DOHH2 (cell line): ENCODE data around the gene RMI2.
"Not testable (repeated sequence)": the region's sequence is repeated elsewhere in the genome, so short reads cannot be mapped to it uniquely, and the experiment has no call there.

Experiments used
- H3F3A ChIP-seq: fragments of 200-600 bp; sonication (generic), shearing (Covaris generic); 2 replicates; pipeline ENCODE4 v1.6.0; 2016; ENCODE audit warnings: antibody characterized with exemption, mild to moderate bottlenecking; ENCODE audit not compliant: control insufficient read depth, insufficient read depth
- H3K27ac ChIP-seq: fragments of 200-600 bp; sonication (generic); 2 replicates; pipeline ENCODE4 v1.5.1; 2014; ENCODE audit warnings: low read depth, mild to moderate bottlenecking, low read length, moderate library complexity
- H3K27me3 ChIP-seq: fragments of 200-600 bp; sonication (generic); 2 replicates; pipeline ENCODE4 v1.6.1; 2014; ENCODE audit warnings: mild to moderate bottlenecking, low read length, mixed read lengths; ENCODE audit not compliant: control insufficient read depth
- H3K36me3 ChIP-seq: fragments of 200-600 bp; sonication (generic); 2 replicates; pipeline ENCODE4 v1.6.1; 2014; ENCODE audit warnings: mild to moderate bottlenecking, low read length, moderate library complexity, mixed read lengths; ENCODE audit not compliant: control insufficient read depth
- H3K4me1 ChIP-seq: fragments of 200-600 bp; sonication (generic); 2 replicates; pipeline ENCODE4 v1.6.1; 2014; ENCODE audit warnings: mild to moderate bottlenecking, low read length, mixed read lengths; ENCODE audit not compliant: control insufficient read depth
- H3K4me2 ChIP-seq: fragments of 200-600 bp; sonication (generic); 2 replicates; pipeline ENCODE4 v1.6.0; 2014; ENCODE audit warnings: mild to moderate bottlenecking, low read length, moderate library complexity
- H3K4me3 ChIP-seq: fragments of 200-600 bp; sonication (generic); 2 replicates; pipeline ENCODE4 v1.5.1; 2014; ENCODE audit warnings: mild to moderate bottlenecking, low read length, mixed read lengths
- H3K79me2 ChIP-seq: fragments of 200-600 bp; sonication (generic); 2 replicates; pipeline ENCODE4 v1.6.1; 2014; ENCODE audit warnings: mild to moderate bottlenecking, low read length, mixed read lengths; ENCODE audit not compliant: control insufficient read depth
- H3K9me2 ChIP-seq: fragments of 200-600 bp; sonication (generic); replicated peaks from 2 replicates; pipeline ENCODE4 v1.6.1; 2014; ENCODE audit warnings: mild to moderate bottlenecking, low read length, mixed read lengths; ENCODE audit not compliant: control insufficient read depth
- H3K9me3 ChIP-seq: fragments of 200-600 bp; sonication (generic); 2 replicates; pipeline ENCODE4 v1.6.1; 2014; ENCODE audit warnings: antibody characterized with exemption, low read length, mixed read lengths; ENCODE audit not compliant: control insufficient read depth, insufficient read depth
- H4K20me1 ChIP-seq: fragments of 200-600 bp; sonication (generic); 2 replicates; pipeline ENCODE4 v1.6.0; 2014; ENCODE audit warnings: low read depth, mild to moderate bottlenecking, antibody characterized with exemption, low read length, moderate library complexity; ENCODE audit not compliant: control insufficient read depth, insufficient read depth
- CTCF ChIP-seq: fragments of 200-600 bp; sonication (generic); IDR thresholded peaks from one replicate; pipeline ENCODE4 v1.5.1; 2014; ENCODE audit warnings: antibody characterized with exemption, mild to moderate bottlenecking, low read depth, low read length; ENCODE audit not compliant: poor library complexity, severe bottlenecking
- EZH2phosphoT487 ChIP-seq: fragments of 200-600 bp; sonication (generic); IDR thresholded peaks from 2 replicates; pipeline ENCODE4 v1.6.1; 2017; ENCODE audit warnings: borderline replicate concordance, mild to moderate bottlenecking, antibody characterized with exemption, low read length, moderate library complexity, mixed read lengths

The RMI2 gene

GRCh38 chr16:11372829-11373306, 27.6 kb downstream of the RMI2 start:
- Histone ChIP-seq H3K4me3 (no peak overlapping the region), H3K36me3 (no peaks in the 10 kb centered on the region), H3F3A (peaks cover 27% of the 10 kb centered on the region), H3K79me2 (no peaks in the 10 kb centered on the region), H3K4me2 (peak overlapping the region; percentile 79), H3K27me3 (no peaks in the 10 kb centered on the region), H3K9me2 (no peaks in the 10 kb centered on the region), H3K27ac (peak overlapping the region; percentile 93), H4K20me1 (no peaks in the 10 kb centered on the region), H3K9me3 (no peaks in the 10 kb centered on the region), H3K4me1 (peaks cover 53% of the 10 kb centered on the region)
- no peak for TF ChIP-seq EZH2phosphoT487
- no peak for TF ChIP-seq CTCF

GRCh38 chr16:11374255-11374654, 29.0 kb downstream of the RMI2 start:
- TF ChIP-seq EZH2phosphoT487 (no peak), CTCF (no peak)
- Histone ChIP-seq H3K9me3 (no peaks in the 10 kb centered on the region), H3K4me2 (no peak overlapping the region), H3K4me1 (peaks cover 40% of the 10 kb centered on the region), H3K79me2 (no peaks in the 10 kb centered on the region), H3K36me3 (no peaks in the 10 kb centered on the region), H3K27ac (no peak overlapping the region), H3F3A (peaks cover 20% of the 10 kb centered on the region), H4K20me1 (no peaks in the 10 kb centered on the region), H3K4me3 (no peak overlapping the region), H3K27me3 (no peaks in the 10 kb centered on the region), H3K9me2 (no peaks in the 10 kb centered on the region)

GRCh38 chr16:11377154-11377553, 31.9 kb downstream of the RMI2 start:
- Histone ChIP-seq H4K20me1 (no peaks in the 10 kb centered on the region), H3K4me3 (no peak overlapping the region), H3K36me3 (no peaks in the 10 kb centered on the region), H3K27ac (no peak overlapping the region), H3K9me3 (no peaks in the 10 kb centered on the region), H3K4me1 (peaks cover 18% of the 10 kb centered on the region), H3F3A (peaks cover 6% of the 10 kb centered on the region), H3K79me2 (no peaks in the 10 kb centered on the region), H3K4me2 (no peak overlapping the region), H3K9me2 (no peaks in the 10 kb centered on the region), H3K27me3 (no peaks in the 10 kb centered on the region)
- TF ChIP-seq EZH2phosphoT487 (no peak), CTCF (no peak)

- H3K79me2 ChIP-seq, H3K4me1 ChIP-seq, H3K27me3 ChIP-seq, H3F3A ChIP-seq, H3K27ac ChIP-seq, H4K20me1 ChIP-seq, H3K9me2 ChIP-seq, H3K4me3 ChIP-seq, H3K36me3 ChIP-seq, H3K9me3 ChIP-seq, H3K4me2 ChIP-seq: not testable (repeated sequence)
These were observed 33.7 kb downstream of the RMI2 start for GRCh38 chr16:11378951-11379350.
